Left lung (tissue), 10 donors: ENCODE results near the gene KSR2. TPM values are rescaled to one million over a fixed set of nuclear protein-coding genes. Genes with fewer than 3 reads are reported as not detected.
"Not testable (repeated sequence)": the region's sequence is repeated elsewhere in the genome, so short reads cannot be mapped to it uniquely, and the experiment has no call there.

Experiments
- ATAC-seq: fragments of 200-7000 bp; cut with Tn5 transposase; one replicate; pipeline ENCODE4 v1.9.1; 2020; ENCODE audit warnings: moderate library complexity
- DNase-seq, 4 donors: peaks; one replicate each; pipeline ENCODE4 v3.0.0-alpha.2; 2013 to 2020
- H3K27ac ChIP-seq, 2 donors: fragments of 200-600 bp; sonication (generic) in 1 of 2; one replicate each; pipeline versions ENCODE4 v1.5.0 to v1.8.0; 2020 to 2021
- H3K27me3 ChIP-seq, 2 donors: fragments of 200-600 bp; sonication (generic) in 1 of 2; one replicate each; pipeline versions ENCODE4 v1.5.0 to v1.8.0; 2020 to 2021
- H3K36me3 ChIP-seq, 2 donors: fragments of 200-600 bp; sonication (generic) in 1 of 2; one replicate each; pipeline versions ENCODE4 v1.5.0 to v1.8.0; 2020 to 2021
- H3K4me1 ChIP-seq, 2 donors: fragments of 200-600 bp; one replicate each; pipeline ENCODE4 v1.8.0; 2021
- H3K4me3 ChIP-seq, 2 donors: fragments of 200-600 bp; sonication (generic) in 1 of 2; one replicate each; pipeline versions ENCODE4 v1.5.0 to v1.8.0; 2020 to 2021; ENCODE audit warnings: mild to moderate bottlenecking in 1 of 2
- H3K9me3 ChIP-seq, 2 donors: fragments of 200-600 bp; sonication (generic) in 1 of 2; one replicate each; pipeline versions ENCODE4 v1.5.0 to v1.8.0; 2020 to 2021
- intact Hi-C, 2 donors: fragments of 100-400 bp; cut with DNase I; formaldehyde crosslinking; loops; one replicate each; pipeline versions ENCODE4 v1.11.2 to v1.14.2; 2022
- polyA plus RNA-seq, 6 donors: library from polyadenylated mRNA; unstranded; fragments of 120-200 nt; gene quantifications; one replicate each; pipeline ENCODE4 v1.2.1, GENCODE V29; 2013; ENCODE audit not compliant: insufficient read length in 6 of 6
- total RNA-seq, 2 donors: library from RNA; stranded (reverse); fragmentation: NEBNext Ultra II Directional; extraction: Animal tissue kit (Norgen Biotek cat#: 25700); gene quantifications; one replicate each; pipeline ENCODE4 v1.2.1, GENCODE V29; 2021
- TF ChIP-seq, protein P1 (sequence below), 2 donors: fragments of 200-600 bp; sonication (generic) in 1 of 2; IDR thresholded peaks; one replicate each; pipeline versions ENCODE4 v1.5.0 to v1.8.0; 2021; ENCODE audit warnings: antibody characterized with exemption in 2 of 2
- donor health status: DM: no; HTN: yes; CAD: no.
- donor health status: DM: no; HTN: no; CAD: no.

The KSR2 gene
- total and polyA plus RNA-seq, 8 donors: 0.28 to 1.4 (median 0.41) TPM

DNA sequence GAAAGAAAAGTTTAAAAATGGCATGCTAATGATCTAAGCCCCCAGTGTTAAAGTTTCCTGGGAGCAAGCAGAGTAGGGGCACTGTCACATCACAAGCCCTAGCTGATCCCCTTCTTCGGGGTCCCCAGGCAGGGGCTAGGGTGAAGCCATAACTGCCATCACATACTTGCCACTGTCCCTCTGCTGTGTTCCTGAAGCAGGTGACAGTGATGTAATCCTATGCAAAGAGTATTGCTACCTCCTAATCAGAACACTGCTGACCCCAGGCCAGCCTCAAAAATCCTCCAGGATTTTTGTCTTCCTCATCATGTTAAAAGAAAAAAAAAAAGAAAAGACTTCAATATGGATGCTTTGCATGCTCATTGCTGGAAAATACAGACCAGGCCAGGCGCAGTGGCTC, 46.5 kb upstream of the KSR2 start:
- TF ChIP-seq, protein P1, sequence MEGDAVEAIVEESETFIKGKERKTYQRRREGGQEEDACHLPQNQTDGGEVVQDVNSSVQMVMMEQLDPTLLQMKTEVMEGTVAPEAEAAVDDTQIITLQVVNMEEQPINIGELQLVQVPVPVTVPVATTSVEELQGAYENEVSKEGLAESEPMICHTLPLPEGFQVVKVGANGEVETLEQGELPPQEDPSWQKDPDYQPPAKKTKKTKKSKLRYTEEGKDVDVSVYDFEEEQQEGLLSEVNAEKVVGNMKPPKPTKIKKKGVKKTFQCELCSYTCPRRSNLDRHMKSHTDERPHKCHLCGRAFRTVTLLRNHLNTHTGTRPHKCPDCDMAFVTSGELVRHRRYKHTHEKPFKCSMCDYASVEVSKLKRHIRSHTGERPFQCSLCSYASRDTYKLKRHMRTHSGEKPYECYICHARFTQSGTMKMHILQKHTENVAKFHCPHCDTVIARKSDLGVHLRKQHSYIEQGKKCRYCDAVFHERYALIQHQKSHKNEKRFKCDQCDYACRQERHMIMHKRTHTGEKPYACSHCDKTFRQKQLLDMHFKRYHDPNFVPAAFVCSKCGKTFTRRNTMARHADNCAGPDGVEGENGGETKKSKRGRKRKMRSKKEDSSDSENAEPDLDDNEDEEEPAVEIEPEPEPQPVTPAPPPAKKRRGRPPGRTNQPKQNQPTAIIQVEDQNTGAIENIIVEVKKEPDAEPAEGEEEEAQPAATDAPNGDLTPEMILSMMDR (IDR thresholded peaks at IDR 0.05): no peak
- ATAC-seq (no peak), DNase-seq (no peak)
- no peak overlapping the region for H3K4me3 ChIP-seq
- no peaks in the 10 kb centered on the region for H3K9me3 ChIP-seq
- no peak overlapping the region for H3K27ac ChIP-seq
- peaks cover 5 to 16% of the 10 kb centered on the region in 2 donors for H3K4me1 ChIP-seq
- no peaks in the 10 kb centered on the region for H3K27me3 ChIP-seq
- intact Hi-C loops: no loop called here
- H3K36me3 ChIP-seq: peaks cover 0 to 14% of the 10 kb centered on the region in 2 donors

GRCh38 chr12:118013283-118013682, 44.5 kb upstream of the KSR2 start:
- H3K27ac ChIP-seq: no peak overlapping the region
- peaks cover 0 to 3% of the 10 kb centered on the region in 2 donors for H3K27me3 ChIP-seq
- no peak overlapping the region for H3K4me3 ChIP-seq
- no peaks in the 10 kb centered on the region for H3K9me3 ChIP-seq
- H3K4me1 ChIP-seq: peaks cover 5 to 16% of the 10 kb centered on the region in 2 donors
- ATAC-seq (no peak), DNase-seq (no peak)
- intact Hi-C loops: no loop called here
- no peaks in the 10 kb centered on the region for H3K36me3 ChIP-seq
- TF ChIP-seq, protein P1 (IDR thresholded peaks at IDR 0.05): no peak

- no peaks in the 10 kb centered on the region for H3K36me3 ChIP-seq
- no peak for DNase-seq
- ATAC-seq: no peak
- peaks cover 0 to 9% of the 10 kb centered on the region in 2 donors for H3K27me3 ChIP-seq
- H3K27ac ChIP-seq: no peak overlapping the region
- H3K9me3 ChIP-seq: no peaks in the 10 kb centered on the region
- intact Hi-C loops: no loop called here
- H3K4me1 ChIP-seq: peaks cover 0 to 7% of the 10 kb centered on the region in 2 donors
- TF ChIP-seq, protein P1 (IDR thresholded peaks at IDR 0.05): no peak
- H3K4me3 ChIP-seq: no peak overlapping the region
Measured at GRCh38 chr12:118011961-118012360, 43.2 kb upstream of the KSR2 start.

DNA sequence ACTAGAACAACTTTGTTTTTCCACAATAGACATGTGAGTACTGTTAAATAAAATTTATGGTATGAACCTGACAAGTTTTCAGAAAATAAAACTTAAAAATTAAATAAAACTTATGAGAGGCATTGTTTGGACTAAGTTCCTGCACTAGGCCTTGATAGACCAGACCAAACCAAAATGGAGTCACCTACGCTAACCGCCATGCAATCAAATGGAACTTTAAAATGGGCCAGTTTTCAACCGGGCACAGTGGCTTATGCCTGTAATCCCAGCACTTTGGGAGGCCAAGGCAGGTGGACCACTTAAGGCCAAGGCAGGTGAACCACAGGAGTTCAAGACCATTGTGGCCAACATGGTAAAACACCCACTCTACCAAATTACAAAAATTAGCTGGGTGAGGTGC, 42.6 kb upstream of the KSR2 start:
- H3K9me3 ChIP-seq: no peaks in the 10 kb centered on the region
- H3K27ac ChIP-seq: no peak overlapping the region
- intact Hi-C loops: no loop called here
- peaks cover 0 to 9% of the 10 kb centered on the region in 2 donors for H3K27me3 ChIP-seq
- ATAC-seq (no peak), DNase-seq (no peak)
- no peak overlapping the region for H3K4me3 ChIP-seq
- no peaks in the 10 kb centered on the region for H3K36me3 ChIP-seq
- H3K4me1 ChIP-seq: peaks cover 0 to 7% of the 10 kb centered on the region in 2 donors
- TF ChIP-seq, protein P1 (IDR thresholded peaks at IDR 0.05): no peak

DNA sequence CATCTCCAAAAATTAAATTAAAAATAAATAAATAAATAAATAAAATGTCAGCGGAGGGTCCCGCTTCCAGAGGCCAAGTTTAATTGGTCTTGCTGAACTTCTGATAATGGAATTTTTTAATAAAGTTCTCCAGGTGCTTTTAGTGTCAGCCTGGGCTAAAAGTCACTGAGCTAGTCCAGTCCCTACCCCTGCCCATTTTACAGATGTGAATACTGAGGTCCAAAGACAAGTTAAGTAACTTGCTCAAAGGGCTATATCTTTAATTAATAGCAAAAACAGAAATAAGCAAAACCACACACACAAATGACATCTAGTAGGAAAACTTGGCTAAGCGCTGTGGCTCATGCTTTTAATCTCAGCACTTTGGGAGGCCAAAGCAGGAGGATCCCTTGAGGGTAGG, 42.1 kb upstream of the KSR2 start:
- Histone ChIP-seq H3K4me3 (no peak overlapping the region), H3K4me1 (peaks cover 0 to 3% of the 10 kb centered on the region in 2 donors), H3K9me3 (no peaks in the 10 kb centered on the region), H3K27ac (no peak overlapping the region), H3K36me3 (no peaks in the 10 kb centered on the region), H3K27me3 (peaks cover 0 to 9% of the 10 kb centered on the region in 2 donors)
- TF ChIP-seq, protein P1 (IDR thresholded peaks at IDR 0.05): no peak
- intact Hi-C loops: no loop called here
- ATAC-seq: no peak
- DNase-seq: no peak

GRCh38 chr12:117999806-118000205, 31.0 kb upstream of the KSR2 start:
- DNase-seq, H3K4me3 ChIP-seq, H3K27ac ChIP-seq, H3K4me1 ChIP-seq, H3K36me3 ChIP-seq, H3K27me3 ChIP-seq, H3K9me3 ChIP-seq, intact Hi-C loops, ATAC-seq: not testable (repeated sequence)
